OCI-LY3 (cell line): ENCODE measurements around the gene MTCL1.

Experiments
- EZH2phosphoT487 ChIP-seq: fragments of 200-600 bp; shearing (Covaris generic); IDR thresholded peaks from 2 replicates; pipeline ENCODE4 v1.6.1; 2018; ENCODE audit warnings: antibody characterized with exemption, mixed run types, low read depth
- TF ChIP-seq, protein P1 (sequence below): fragments of 200-600, 300-600 bp; sonication (generic); IDR thresholded peaks from 2 replicates; pipeline ENCODE4 v1.5.1; 2014; ENCODE audit warnings: antibody characterized with exemption, low read length, low read depth

DNA sequence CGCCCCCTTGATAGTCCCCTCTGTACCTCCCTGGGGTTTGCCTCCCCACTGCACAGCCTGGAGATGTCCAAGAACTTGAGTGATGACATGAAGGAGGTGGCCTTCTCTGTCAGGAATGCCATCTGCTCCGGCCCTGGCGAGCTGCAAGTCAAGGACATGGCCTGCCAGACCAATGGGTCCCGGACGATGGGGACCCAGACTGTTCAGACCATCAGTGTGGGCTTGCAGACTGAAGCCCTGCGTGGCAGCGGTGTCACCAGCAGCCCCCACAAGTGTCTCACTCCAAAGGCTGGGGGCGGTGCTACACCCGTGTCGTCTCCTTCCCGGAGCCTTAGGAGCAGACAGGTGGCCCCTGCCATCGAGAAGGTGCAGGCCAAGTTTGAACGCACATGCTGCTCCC lies 119.9 kb downstream of the MTCL1 start:
- TF ChIP-seq, protein P1, sequence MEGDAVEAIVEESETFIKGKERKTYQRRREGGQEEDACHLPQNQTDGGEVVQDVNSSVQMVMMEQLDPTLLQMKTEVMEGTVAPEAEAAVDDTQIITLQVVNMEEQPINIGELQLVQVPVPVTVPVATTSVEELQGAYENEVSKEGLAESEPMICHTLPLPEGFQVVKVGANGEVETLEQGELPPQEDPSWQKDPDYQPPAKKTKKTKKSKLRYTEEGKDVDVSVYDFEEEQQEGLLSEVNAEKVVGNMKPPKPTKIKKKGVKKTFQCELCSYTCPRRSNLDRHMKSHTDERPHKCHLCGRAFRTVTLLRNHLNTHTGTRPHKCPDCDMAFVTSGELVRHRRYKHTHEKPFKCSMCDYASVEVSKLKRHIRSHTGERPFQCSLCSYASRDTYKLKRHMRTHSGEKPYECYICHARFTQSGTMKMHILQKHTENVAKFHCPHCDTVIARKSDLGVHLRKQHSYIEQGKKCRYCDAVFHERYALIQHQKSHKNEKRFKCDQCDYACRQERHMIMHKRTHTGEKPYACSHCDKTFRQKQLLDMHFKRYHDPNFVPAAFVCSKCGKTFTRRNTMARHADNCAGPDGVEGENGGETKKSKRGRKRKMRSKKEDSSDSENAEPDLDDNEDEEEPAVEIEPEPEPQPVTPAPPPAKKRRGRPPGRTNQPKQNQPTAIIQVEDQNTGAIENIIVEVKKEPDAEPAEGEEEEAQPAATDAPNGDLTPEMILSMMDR = no peak
- no peak for TF ChIP-seq EZH2phosphoT487
